CD4-positive, alpha-beta memory T cell (primary cell): Measurements from ENCODE around the gene VPS25. TPM values are rescaled to one million over a fixed set of nuclear protein-coding genes. Genes with fewer than 3 reads are reported as not detected.
"Not testable (repeated sequence)": the region's sequence is repeated elsewhere in the genome, so short reads cannot be mapped to it uniquely, and the experiment has no call there.

Source experiments
- CTCF ChIA-PET: fragments of 350-600 bp; sonication (Branson Sonifier 250); formaldehyde crosslinking; loops from one replicate; lab custom pipeline; 2021; ENCODE audit warnings: inconsistent platforms; ENCODE audit not compliant: partially characterized antibody; lab: Charles Lee
- POLR2A ChIA-PET: fragments of 350-600 bp; sonication (Branson Sonifier 250); formaldehyde crosslinking; loops from one replicate; lab custom pipeline; 2021; ENCODE audit not compliant: partially characterized antibody; lab: Charles Lee
- DNase-seq, 5 donors: peaks; one replicate each; pipeline versions ENCODE4 v3.0.0 to v3.0.0-alpha.2; 2020 to 2022; ENCODE audit warnings: mixed read lengths in 1 of 5
- H3K27ac ChIP-seq: one replicate; pipeline ENCODE4 v1.7.0; 2013; ENCODE audit warnings: low read depth, low read length
- H3K27me3 ChIP-seq: 2 replicates; pipeline ENCODE4 v1.7.0; 2013; ENCODE audit warnings: mild to moderate bottlenecking, low read length, moderate library complexity; ENCODE audit not compliant: insufficient read depth
- H3K36me3 ChIP-seq: 2 replicates; pipeline ENCODE4 v1.7.0; 2013; ENCODE audit warnings: mild to moderate bottlenecking, low read length, moderate library complexity; ENCODE audit not compliant: insufficient read depth
- H3K4me1 ChIP-seq: 2 replicates; pipeline ENCODE4 v1.7.0; 2013; ENCODE audit warnings: mild to moderate bottlenecking, low read length, moderate library complexity; ENCODE audit not compliant: insufficient read depth
- H3K4me3 ChIP-seq, 2 donors: one replicate each; pipeline ENCODE4 v1.7.0; 2013; ENCODE audit warnings: low read length in 2 of 2, mild to moderate bottlenecking in 1 of 2
- H3K9me3 ChIP-seq, 2 donors: one replicate each; pipeline ENCODE4 v1.7.0; 2013; ENCODE audit warnings: low read length in 2 of 2, control low read depth in 1 of 2; ENCODE audit not compliant: control insufficient read depth in 1 of 2
- H3K27ac Mint-ChIP-seq, 7 donors: one replicate each; pipeline ENCODE4 v1.8.0; 2020 to 2021; ENCODE audit warnings: mixed read lengths in 7 of 7, mild to moderate bottlenecking in 6 of 7, inconsistent platforms in 3 of 7, moderate library complexity in 3 of 7
- H3K27me3 Mint-ChIP-seq, 2 donors: one replicate each; pipeline ENCODE4 v1.8.0; 2020 to 2021; ENCODE audit warnings: mixed read lengths in 2 of 2
- H3K36me3 Mint-ChIP-seq, 2 donors: one replicate each; pipeline ENCODE4 v1.8.0; 2020 to 2021; ENCODE audit warnings: mixed read lengths in 2 of 2, inconsistent platforms in 1 of 2, mild to moderate bottlenecking in 1 of 2
- H3K4me1 Mint-ChIP-seq, 4 donors: one replicate each; pipeline ENCODE4 v1.8.0; 2020 to 2021; ENCODE audit warnings: mixed read lengths in 4 of 4, mild to moderate bottlenecking in 1 of 4
- H3K4me3 Mint-ChIP-seq, 8 donors: one replicate each; pipeline ENCODE4 v1.8.0; 2020 to 2021; ENCODE audit warnings: mixed read lengths in 8 of 8, mild to moderate bottlenecking in 7 of 8, moderate library complexity in 6 of 8, inconsistent platforms in 3 of 8
- H3K9me3 Mint-ChIP-seq, 8 donors: one replicate each; pipeline ENCODE4 v1.8.0; 2020 to 2021; ENCODE audit warnings: mixed read lengths in 8 of 8, mild to moderate bottlenecking in 5 of 8, inconsistent platforms in 3 of 8, moderate library complexity in 1 of 8
- intact Hi-C: fragments of 100-400 bp; cut with micrococcal nuclease; formaldehyde crosslinking; loops from one replicate; pipeline ENCODE4 v1.15.1; 2023
- polyA plus RNA-seq, 2 donors: library from polyadenylated mRNA; unstranded; fragments of 300-500 nt; fragmentation: Illumina TruSeq; gene quantifications; one replicate each; pipeline ENCODE4 v1.2.3, GENCODE V29; 2021
- total RNA-seq, 2 experiments: library from RNA; stranded (reverse); gene quantifications; one replicate each; pipeline ENCODE4 v1.2.3, GENCODE V29; 2021

The VPS25 gene
- total RNA-seq = 10 to 100 TPM; 39.3 to 43.6 TPM
- 10 to 100 TPM; 39.8 to 63.3 TPM for polyA plus RNA-seq

DNA sequence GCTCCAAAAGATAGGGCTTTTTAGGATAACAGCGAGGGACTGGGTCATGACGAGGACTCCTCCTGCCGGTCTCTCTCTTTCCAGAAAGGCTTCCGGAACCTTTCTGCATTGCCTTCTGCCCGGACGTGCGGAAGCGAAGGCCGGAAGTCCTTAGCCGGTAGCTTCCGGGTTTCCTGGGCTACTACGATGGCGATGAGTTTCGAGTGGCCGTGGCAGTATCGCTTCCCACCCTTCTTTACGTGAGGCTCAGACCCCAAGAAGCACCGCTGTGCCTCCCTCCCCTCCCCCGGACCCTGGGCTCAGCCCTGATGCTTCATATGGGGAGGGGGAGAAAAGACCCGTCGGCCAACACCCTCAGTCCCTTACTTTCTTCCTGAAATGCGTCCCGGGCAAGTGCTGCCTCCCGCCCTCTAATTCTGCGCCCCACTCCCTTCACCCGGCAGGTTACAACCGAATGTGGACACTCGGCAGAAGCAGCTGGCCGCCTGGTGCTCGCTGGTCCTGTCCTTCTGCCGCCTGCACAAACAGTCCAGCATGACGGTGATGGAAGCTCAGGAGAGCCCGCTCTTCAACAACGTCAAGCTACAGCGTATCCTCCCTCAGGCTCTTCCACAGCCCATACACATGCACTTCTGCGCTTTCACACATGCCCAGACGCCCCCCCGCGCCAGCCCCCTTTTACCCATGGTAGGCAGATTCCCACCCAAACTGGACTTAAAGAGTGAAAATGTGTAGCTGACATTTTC lies at the start of gene VPS25:
Gene VPS25 (plus strand): TSS at position 160 of the 746 bp plus-strand sequence. CDS start 27 bp downstream, at position 187.
- Histone ChIP-seq H3K4me1 (peaks cover 17% of the 10 kb centered on the region), H3K36me3 (peaks cover 16% of the 10 kb centered on the region), H3K4me3 (peak within 1 kb of the TSS; percentile 90 to 100), H3K27me3 (no peaks in the 10 kb centered on the region), H3K9me3 (no peaks in the 10 kb centered on the region), H3K27ac (peak within 1 kb of the TSS; percentile 81)
- no peaks in the 10 kb centered on the region for H3K9me3 Mint-ChIP-seq
- peak within 1 kb of the TSS; percentile 98 to 99 (median 99) for H3K4me3 Mint-ChIP-seq
- H3K27me3 Mint-ChIP-seq = no peaks in the 10 kb centered on the region
- ChIA-PET POLR2A (interaction anchor here (0.8 to 2.3 kb wide), 17 partner anchors 9 to 588 kb away, joined by 3 to 27 read pairs (median 5); partner anchors contain the start of genes BECN1, CNTD1, COA3 and PSMC3IP), CTCF (interaction anchor here (0.9 to 3.0 kb wide), 8 partner anchors 10 to 225 kb away, joined by 3 to 16 read pairs (median 6); partner anchors contain the start of genes BECN1, PSMC3IP and RPL27)
- peak; percentile 70 to 77 (median 71) for DNase-seq
- H3K27ac Mint-ChIP-seq = peak within 1 kb of the TSS; percentile 91 to 99 (median 98)
- intact Hi-C loops = loop anchor here (1.0 kb wide), 1 partner anchor 164 kb away; the partner anchor contains the start of genes RETREG3 and TUBG1
- H3K36me3 Mint-ChIP-seq = peaks cover 33 to 39% of the 10 kb centered on the region in 2 donors
- peaks cover 11 to 28% (median 19%) of the 10 kb centered on the region in 4 donors for H3K4me1 Mint-ChIP-seq

DNA sequence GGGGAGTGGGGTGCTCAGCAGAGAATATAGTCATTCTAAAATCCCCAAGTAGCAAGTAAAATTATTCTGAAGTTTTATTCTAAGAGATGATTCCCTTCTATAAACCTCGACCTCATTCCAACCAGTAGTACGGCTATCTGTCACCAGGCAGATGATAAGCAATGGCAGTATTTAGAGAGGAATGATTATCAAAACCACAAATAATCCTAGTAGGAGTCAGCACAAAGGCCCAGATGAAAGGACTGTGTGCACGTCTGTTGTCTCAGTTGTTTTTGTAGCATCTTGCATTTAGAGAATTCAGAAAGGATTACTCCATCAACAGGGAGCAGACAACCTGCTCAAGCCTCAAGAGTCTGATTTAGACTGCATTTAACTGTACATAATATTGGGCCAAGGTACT lies 49.6 kb upstream of the VPS25 start:
- CTCF ChIA-PET = interaction anchor here (2.1 to 2.2 kb wide), 2 partner anchors 15 to 40 kb away, joined by 7 read pairs; no protein-coding TSS in a partner anchor
- no peak overlapping the region for H3K27ac ChIP-seq
- Mint-ChIP-seq H3K36me3 (peaks cover 37 to 53% of the 10 kb centered on the region in 2 donors), H3K4me1 (peaks cover 3 to 6% (median 5%) of the 10 kb centered on the region in 4 donors), H3K4me3 (no peak overlapping the region), H3K27me3 (no peaks in the 10 kb centered on the region), H3K27ac (no peak overlapping the region), H3K9me3 (no peaks in the 10 kb centered on the region)
- H3K4me1 ChIP-seq = no peaks in the 10 kb centered on the region
- H3K36me3 ChIP-seq = peaks cover 38% of the 10 kb centered on the region
- no peaks in the 10 kb centered on the region for H3K9me3 ChIP-seq
- no peak for DNase-seq
- H3K27me3 ChIP-seq = no peaks in the 10 kb centered on the region
- H3K4me3 ChIP-seq = no peak overlapping the region
- POLR2A ChIA-PET = no interaction called here
- intact Hi-C loops = loop anchor here (10.0 kb wide), 1 partner anchor 271 kb away; the partner anchor contains the start of gene RPL27

- intact Hi-C loops = loop anchor here (10.0 kb wide), 1 partner anchor 270 kb away; the partner anchor contains the start of gene RPL27
- Histone ChIP-seq H3K27me3 (no peaks in the 10 kb centered on the region), H3K4me1 (no peaks in the 10 kb centered on the region), H3K9me3 (no peaks in the 10 kb centered on the region), H3K4me3 (no peak overlapping the region), H3K36me3 (peaks cover 33% of the 10 kb centered on the region), H3K27ac (no peak overlapping the region)
- no peak overlapping the region for H3K4me3 Mint-ChIP-seq
- H3K27ac Mint-ChIP-seq = no peak overlapping the region
- ChIA-PET POLR2A (interaction anchor here (0.6 to 1.0 kb wide), 2 partner anchors 11 to 707 kb away, joined by 3 to 4 read pairs; no protein-coding TSS in a partner anchor), CTCF (interaction anchor here (1.1 to 3.8 kb wide), 2 partner anchors 13 to 39 kb away, joined by 3 to 16 read pairs; no protein-coding TSS in a partner anchor)
- no peaks in the 10 kb centered on the region for H3K9me3 Mint-ChIP-seq
- no peaks in the 10 kb centered on the region for H3K27me3 Mint-ChIP-seq
- DNase-seq = no peak
- peaks cover 3 to 6% (median 4%) of the 10 kb centered on the region in 4 donors for H3K4me1 Mint-ChIP-seq
- H3K36me3 Mint-ChIP-seq = peaks cover 36 to 47% of the 10 kb centered on the region in 2 donors
These were observed 48.1 kb upstream of the VPS25 start for GRCh38 chr17:42725143-42725542.

GRCh38 chr17:42740699-42741098 lies 32.5 kb upstream of the VPS25 start:
- H3K27me3 ChIP-seq = no peaks in the 10 kb centered on the region
- no peak overlapping the region for H3K27ac ChIP-seq
- Mint-ChIP-seq H3K4me3 (no peak overlapping the region), H3K27me3 (no peaks in the 10 kb centered on the region), H3K9me3 (no peaks in the 10 kb centered on the region), H3K36me3 (peaks cover 0 to 4% of the 10 kb centered on the region in 2 donors), H3K4me1 (peaks cover 12 to 38% (median 25%) of the 10 kb centered on the region in 4 donors), H3K27ac (no peak overlapping the region)
- H3K36me3 ChIP-seq = no peaks in the 10 kb centered on the region
- no peak overlapping the region for H3K4me3 ChIP-seq
- ChIA-PET POLR2A (no interaction called here), CTCF (no interaction called here)
- intact Hi-C loops = no loop called here
- peaks cover 25% of the 10 kb centered on the region for H3K4me1 ChIP-seq
- H3K9me3 ChIP-seq = no peaks in the 10 kb centered on the region
- no peak for DNase-seq

GRCh38 chr17:42742916-42743315 lies 30.3 kb upstream of the VPS25 start:
- H3K27me3 Mint-ChIP-seq, H3K27me3 ChIP-seq, DNase-seq, H3K36me3 ChIP-seq, H3K27ac Mint-ChIP-seq, H3K9me3 ChIP-seq, H3K27ac ChIP-seq, H3K36me3 Mint-ChIP-seq, H3K4me3 ChIP-seq, intact Hi-C loops, H3K9me3 Mint-ChIP-seq: not testable (repeated sequence)
- peaks cover 9 to 38% (median 20%) of the 10 kb centered on the region in 4 donors for H3K4me1 Mint-ChIP-seq
- ChIA-PET POLR2A (interaction anchor here (1.9 kb wide), 1 partner anchor 81 kb away, joined by 5 read pairs; the partner anchor contains the start of gene BECN1), CTCF (interaction anchor here (0.8 kb wide), 1 partner anchor 21 kb away, joined by 3 read pairs; no protein-coding TSS in a partner anchor)
- H3K4me1 ChIP-seq = peaks cover 25% of the 10 kb centered on the region
- peak overlapping the region in 6 of 8 donors; percentile 5 to 50 (median 20) for H3K4me3 Mint-ChIP-seq

- H3K36me3 ChIP-seq = no peaks in the 10 kb centered on the region
- H3K4me3 ChIP-seq = peak overlapping the region; percentile 51 to 55
- peaks cover 25% of the 10 kb centered on the region for H3K4me1 ChIP-seq
- no peaks in the 10 kb centered on the region for H3K27me3 ChIP-seq
- peaks cover 9 to 38% (median 20%) of the 10 kb centered on the region in 4 donors for H3K4me1 Mint-ChIP-seq
- DNase-seq = no peak
- ChIA-PET CTCF (interaction anchor here (0.8 kb wide), 1 partner anchor 20 kb away, joined by 3 read pairs; no protein-coding TSS in a partner anchor), POLR2A (interaction anchor here (1.6 to 1.9 kb wide), 2 partner anchors 80 to 617 kb away, joined by 5 read pairs; partner anchors contain the start of gene BECN1)
- peaks cover 0 to 4% of the 10 kb centered on the region in 2 donors for H3K36me3 Mint-ChIP-seq
- H3K9me3 Mint-ChIP-seq = no peaks in the 10 kb centered on the region
- peak overlapping the region; percentile 66 for H3K27ac ChIP-seq
- H3K9me3 ChIP-seq = no peaks in the 10 kb centered on the region
- peaks cover 4 to 5% of the 10 kb centered on the region in 2 donors for H3K27me3 Mint-ChIP-seq
- H3K27ac Mint-ChIP-seq = peak overlapping the region; percentile 81 to 96 (median 92)
- H3K4me3 Mint-ChIP-seq = peak overlapping the region; percentile 91 to 97 (median 96)
- intact Hi-C loops = loop anchor here (1.0 to 2.0 kb wide), 2 partner anchors 55 to 65 kb away; partner anchors contain the start of genes CNTD1 and COA3
These were observed 29.5 kb upstream of the VPS25 start for GRCh38 chr17:42743595-42744282.
